ENCODE measurements around the gene MED23.
"Not testable (repeated sequence)": the region's sequence is repeated elsewhere in the genome, so short reads cannot be mapped to it uniquely, and the experiment has no call there.

The MED23 gene

GRCh38 chr6:131568726-131569125, 59.3 kb downstream of the MED23 start:
- no peak for DNase-seq

- DNase-seq: no peak
Measured at GRCh38 chr6:131565056-131565455, 63.0 kb downstream of the MED23 start.

GRCh38 chr6:131561925-131562707, 65.9 kb downstream of the MED23 start:
- no peak for DNase-seq

GRCh38 chr6:131558922-131559321, 69.1 kb downstream of the MED23 start:
- DNase-seq: no peak

- DNase-seq: no peak
Measured at GRCh38 chr6:131555992-131556391, 72.0 kb downstream of the MED23 start.

DNA sequence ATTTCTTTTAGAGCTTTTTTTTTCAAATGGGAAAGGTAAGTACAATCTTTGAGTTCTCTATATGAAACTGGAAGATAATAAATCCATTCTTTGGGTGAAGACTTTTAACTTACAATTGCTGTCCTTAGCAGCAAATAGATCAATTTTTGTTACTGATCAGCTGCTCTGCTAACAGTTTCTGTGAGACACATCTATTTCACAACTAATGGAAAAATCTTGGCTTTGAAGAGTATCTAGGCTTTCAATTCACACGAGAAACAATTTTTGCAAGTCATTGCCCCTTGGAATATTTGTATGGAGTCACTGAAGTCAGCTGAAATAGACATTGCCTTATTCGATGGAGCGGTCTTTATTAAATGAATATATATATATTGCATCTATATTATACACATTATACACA, 75.5 kb downstream of the MED23 start:
- DNase-seq: no peak

- DNase-seq: no peak
Measured at GRCh38 chr6:131551902-131552301, 76.1 kb downstream of the MED23 start.

DNA sequence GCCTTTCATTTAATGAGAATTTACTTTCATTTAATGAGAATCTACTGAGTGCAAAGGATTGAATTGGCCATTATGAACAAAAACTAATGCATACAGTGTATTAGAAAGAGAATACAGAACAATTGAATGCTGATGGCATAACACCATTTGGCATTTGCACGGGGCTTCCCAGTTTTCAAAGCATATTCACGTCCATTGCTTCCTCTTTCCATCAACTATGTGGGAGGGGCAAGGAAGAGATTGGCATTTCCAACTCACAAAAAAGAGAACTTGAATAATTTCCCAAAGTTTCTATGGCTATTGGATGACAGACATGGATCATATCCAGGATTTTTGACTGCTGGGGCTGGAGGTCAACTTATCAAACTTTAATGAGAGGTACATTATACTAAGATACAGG, 78.2 kb downstream of the MED23 start:
- DNase-seq: no peak

- DNase-seq: no peak
Measured at GRCh38 chr6:131548441-131548840, 79.6 kb downstream of the MED23 start.

DNA sequence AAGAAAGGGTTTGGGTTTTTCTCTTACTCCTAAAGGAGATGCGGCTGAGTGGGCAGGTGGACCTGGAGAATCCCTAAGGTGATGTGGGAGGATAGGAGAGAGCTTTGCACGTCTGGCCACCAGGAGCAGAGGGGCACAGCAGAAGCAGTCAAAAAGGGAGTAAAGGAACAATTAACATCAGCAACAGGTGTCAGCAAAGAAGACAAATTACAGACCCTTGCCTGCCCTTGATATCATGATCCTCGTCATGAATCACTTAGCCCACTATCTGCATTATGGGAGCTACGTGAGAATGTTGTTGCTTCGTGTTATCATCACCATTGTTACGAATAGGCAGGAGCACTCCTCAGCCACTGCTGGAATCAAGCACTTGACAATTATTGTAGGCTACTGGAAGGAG, 80.6 kb downstream of the MED23 start:
- no peak for DNase-seq

DNA sequence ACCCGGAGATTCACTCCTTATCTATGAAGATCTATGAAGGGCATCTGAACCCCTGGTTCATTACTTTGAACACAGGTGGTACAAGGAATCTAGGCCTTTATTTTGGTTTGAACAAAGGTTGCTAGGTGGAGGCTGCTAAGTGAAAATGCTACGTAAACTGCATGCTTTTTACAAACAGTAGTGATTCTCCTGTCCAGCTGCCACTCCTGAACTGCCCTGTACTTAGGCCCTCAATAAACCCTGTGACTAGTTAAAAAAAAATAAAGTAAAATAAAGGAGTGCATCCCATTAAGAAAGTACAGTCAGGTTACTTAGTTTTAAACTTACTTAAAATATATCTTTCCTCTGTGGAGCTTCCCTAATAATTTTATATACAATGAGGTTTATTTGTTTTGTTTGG, 82.7 kb downstream of the MED23 start:
- no peak for DNase-seq

GRCh38 chr6:131538615-131539014, 89.4 kb downstream of the MED23 start:
- not testable (repeated sequence) for DNase-seq

DNA sequence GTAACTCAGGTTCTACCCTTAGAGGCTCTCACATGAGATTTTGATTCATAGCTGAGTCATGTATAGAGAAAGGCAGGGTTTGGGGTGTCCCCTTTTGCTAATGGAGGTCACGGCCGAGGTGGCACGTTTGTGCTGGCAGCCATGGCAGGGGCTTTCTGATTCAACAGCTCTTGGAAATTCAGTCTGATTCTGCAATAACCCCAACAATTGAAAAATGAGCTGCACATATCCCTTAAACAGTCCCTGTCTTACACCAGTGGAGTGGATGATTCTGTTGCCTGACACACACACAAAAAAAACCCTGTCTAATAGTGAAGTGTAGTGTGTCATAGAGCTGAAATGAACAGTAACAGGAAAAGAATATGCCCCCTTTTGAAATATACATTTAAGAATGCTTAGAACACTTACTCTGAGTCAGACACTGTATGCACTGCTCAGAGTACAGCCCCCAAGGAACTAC, 95.4 kb downstream of the MED23 start:
- no peak for DNase-seq

GRCh38 chr6:131531681-131532080, 96.4 kb downstream of the MED23 start:
- not testable (repeated sequence) for DNase-seq

GRCh38 chr6:131530936-131531335, 97.1 kb downstream of the MED23 start:
- not testable (repeated sequence) for DNase-seq

DNA sequence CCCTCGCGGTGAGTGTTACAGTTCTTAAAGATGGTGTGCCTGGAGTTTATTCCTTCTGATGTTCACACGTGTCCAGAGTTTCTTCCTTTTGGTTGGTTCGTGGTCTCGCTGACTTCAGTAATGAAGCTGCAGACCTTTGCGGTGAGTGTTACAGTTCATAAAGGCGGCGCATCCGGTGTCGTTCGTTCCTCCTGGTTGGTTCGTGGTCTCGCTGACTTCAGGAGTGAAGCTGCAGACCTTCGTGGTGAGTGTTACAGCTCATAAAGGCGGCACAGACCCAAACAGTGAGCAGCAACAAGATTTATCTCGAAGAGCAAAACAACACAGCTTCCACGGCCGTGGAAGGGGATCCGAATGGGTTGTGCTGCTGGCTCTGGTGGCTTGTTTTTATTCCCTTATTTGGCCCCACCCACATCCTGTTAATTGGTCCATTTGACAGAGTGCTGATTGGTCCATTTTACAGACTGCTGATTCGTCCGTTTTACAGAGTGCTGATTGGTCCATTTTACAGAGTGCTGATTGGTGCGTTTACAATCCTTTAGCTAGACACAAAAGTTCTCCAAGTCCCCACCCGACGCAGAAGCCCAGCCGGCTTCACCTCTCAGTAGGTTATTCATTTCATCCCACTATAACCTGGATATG, 103.2 kb downstream of the MED23 start:
- DNase-seq: no peak

DNA sequence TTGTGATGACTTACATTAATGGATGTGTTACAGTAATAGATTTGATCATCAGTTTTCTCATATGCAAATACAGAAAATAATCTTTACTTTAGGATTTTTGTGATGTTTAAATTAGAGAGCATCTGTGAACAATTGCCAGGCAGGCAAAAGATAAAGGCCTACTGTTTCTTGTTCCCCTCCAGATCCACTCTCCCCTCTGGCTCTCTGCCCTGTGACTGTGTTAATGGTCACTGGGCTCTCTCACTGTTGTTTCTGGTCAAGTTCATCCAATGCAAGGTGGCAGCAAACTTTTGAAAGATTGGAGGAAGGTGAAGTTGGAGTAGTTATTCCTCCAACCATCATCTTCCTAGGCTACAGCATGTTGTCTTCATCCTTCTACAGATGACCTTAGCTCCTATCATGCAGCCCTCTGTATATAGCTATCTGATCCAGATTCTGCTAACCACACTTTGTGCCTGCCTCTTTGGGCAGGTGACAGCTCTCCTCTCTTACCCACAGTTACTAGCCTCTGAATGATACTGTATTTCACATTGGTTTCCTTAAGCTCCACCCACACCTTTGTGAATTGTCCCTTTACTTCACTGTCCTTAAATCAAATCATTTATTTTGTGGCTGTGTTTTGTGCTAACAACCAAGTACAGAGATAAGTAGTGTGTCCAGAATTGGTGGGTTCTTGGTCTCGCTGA, 103.9 kb downstream of the MED23 start:
- DNase-seq: no peak
